Measurements from ENCODE around the gene FAM9C.
A peak's percentile ranks its signal among the peaks of the same experiment; 100 is the strongest.

FAM9C gene

GRCh38 chrX:13043938-13044337 is 482 bp downstream of the FAM9C start:
- H3K9me3 ChIP-seq (ENCODE audit: insufficient read depth, low read length): no peaks in the 10 kb centered on the region
- H3K4me2 ChIP-seq (ENCODE audit: low read length): no peak overlapping the region
- H3K4me3 ChIP-seq (ENCODE audit: low read length): no peak overlapping the region
- no peaks in the 10 kb centered on the region for H4K20me1 ChIP-seq (ENCODE audit: insufficient read depth, low read length)
- H3K79me2 ChIP-seq (ENCODE audit: low read length): no peaks in the 10 kb centered on the region
- H2AFZ ChIP-seq (ENCODE audit: low read depth, low read length): no peak overlapping the region
- TF ChIP-seq EZH2phosphoT487 (IDR thresholded peaks at IDR 0.05; ENCODE audit: low read depth): no peak
- TF ChIP-seq, protein P1, sequence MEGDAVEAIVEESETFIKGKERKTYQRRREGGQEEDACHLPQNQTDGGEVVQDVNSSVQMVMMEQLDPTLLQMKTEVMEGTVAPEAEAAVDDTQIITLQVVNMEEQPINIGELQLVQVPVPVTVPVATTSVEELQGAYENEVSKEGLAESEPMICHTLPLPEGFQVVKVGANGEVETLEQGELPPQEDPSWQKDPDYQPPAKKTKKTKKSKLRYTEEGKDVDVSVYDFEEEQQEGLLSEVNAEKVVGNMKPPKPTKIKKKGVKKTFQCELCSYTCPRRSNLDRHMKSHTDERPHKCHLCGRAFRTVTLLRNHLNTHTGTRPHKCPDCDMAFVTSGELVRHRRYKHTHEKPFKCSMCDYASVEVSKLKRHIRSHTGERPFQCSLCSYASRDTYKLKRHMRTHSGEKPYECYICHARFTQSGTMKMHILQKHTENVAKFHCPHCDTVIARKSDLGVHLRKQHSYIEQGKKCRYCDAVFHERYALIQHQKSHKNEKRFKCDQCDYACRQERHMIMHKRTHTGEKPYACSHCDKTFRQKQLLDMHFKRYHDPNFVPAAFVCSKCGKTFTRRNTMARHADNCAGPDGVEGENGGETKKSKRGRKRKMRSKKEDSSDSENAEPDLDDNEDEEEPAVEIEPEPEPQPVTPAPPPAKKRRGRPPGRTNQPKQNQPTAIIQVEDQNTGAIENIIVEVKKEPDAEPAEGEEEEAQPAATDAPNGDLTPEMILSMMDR (IDR thresholded peaks at IDR 0.05; ENCODE audit: low read depth, low read length): no peak
- no peaks in the 10 kb centered on the region for H3K27me3 ChIP-seq (ENCODE audit: low read depth, low read length)
- no peak overlapping the region for H3K27ac ChIP-seq (ENCODE audit: low read length)
- no peak overlapping the region for H3K9ac ChIP-seq (ENCODE audit: low read length)
- H3K4me1 ChIP-seq (ENCODE audit: low read length): 0 out of 2 replicates have a peak, but pooled peaks cover 4% of the 10 kb centered on the region
- no peaks in the 10 kb centered on the region for H3K36me3 ChIP-seq (replicated peaks; ENCODE audit: low read depth, low read length)

- Histone ChIP-seq H4K20me1 (ENCODE audit: insufficient read depth, low read length) (no peaks in the 10 kb centered on the region), H3K36me3 (replicated peaks; ENCODE audit: low read depth, low read length) (no peaks in the 10 kb centered on the region), H3K4me2 (ENCODE audit: low read length) (no peak overlapping the region), H3K27me3 (ENCODE audit: low read depth, low read length) (no peaks in the 10 kb centered on the region), H3K9ac (ENCODE audit: low read length) (no peak overlapping the region), H3K9me3 (ENCODE audit: insufficient read depth, low read length) (no peaks in the 10 kb centered on the region), H2AFZ (ENCODE audit: low read depth, low read length) (no peak overlapping the region), H3K79me2 (ENCODE audit: low read length) (no peaks in the 10 kb centered on the region), H3K27ac (ENCODE audit: low read length) (no peak overlapping the region), H3K4me1 (ENCODE audit: low read length) (0 out of 2 replicates have a peak, but pooled peaks cover 4% of the 10 kb centered on the region), H3K4me3 (ENCODE audit: low read length) (no peak overlapping the region)
- TF ChIP-seq EZH2phosphoT487 (IDR thresholded peaks at IDR 0.05; ENCODE audit: low read depth): no peak
- TF ChIP-seq, protein P1 (IDR thresholded peaks at IDR 0.05; ENCODE audit: low read depth, low read length): no peak
Measured at GRCh38 chrX:13043138-13043537, 1.3 kb downstream of the FAM9C start.

GRCh38 chrX:13036896-13037295 is 7.5 kb downstream of the FAM9C start:
- Histone ChIP-seq H3K27me3 (ENCODE audit: low read depth, low read length) (no peaks in the 10 kb centered on the region), H3K36me3 (replicated peaks; ENCODE audit: low read depth, low read length) (no peaks in the 10 kb centered on the region), H3K27ac (ENCODE audit: low read length) (no peak overlapping the region), H3K4me2 (ENCODE audit: low read length) (no peak overlapping the region), H3K4me3 (ENCODE audit: low read length) (no peak overlapping the region), H4K20me1 (ENCODE audit: insufficient read depth, low read length) (no peaks in the 10 kb centered on the region), H3K9ac (ENCODE audit: low read length) (no peak overlapping the region), H3K4me1 (ENCODE audit: low read length) (peaks cover 16% of the 10 kb centered on the region), H3K79me2 (ENCODE audit: low read length) (no peaks in the 10 kb centered on the region), H2AFZ (ENCODE audit: low read depth, low read length) (no peak overlapping the region), H3K9me3 (ENCODE audit: insufficient read depth, low read length) (no peaks in the 10 kb centered on the region)
- TF ChIP-seq, protein P1 (IDR thresholded peaks at IDR 0.05; ENCODE audit: low read depth, low read length): no peak
- TF ChIP-seq EZH2phosphoT487 (IDR thresholded peaks at IDR 0.05; ENCODE audit: low read depth): no peak

GRCh38 chrX:13033193-13033592 is 11.2 kb downstream of the FAM9C start:
- peaks cover 37% of the 10 kb centered on the region for H3K4me1 ChIP-seq (ENCODE audit: low read length)
- H3K27ac ChIP-seq (ENCODE audit: low read length): no peak overlapping the region
- no peak overlapping the region for H3K4me3 ChIP-seq (ENCODE audit: low read length)
- TF ChIP-seq EZH2phosphoT487 (IDR thresholded peaks at IDR 0.05; ENCODE audit: low read depth): no peak
- TF ChIP-seq, protein P1 (IDR thresholded peaks at IDR 0.05; ENCODE audit: low read depth, low read length): no peak
- H3K27me3 ChIP-seq (ENCODE audit: low read depth, low read length): no peaks in the 10 kb centered on the region
- no peaks in the 10 kb centered on the region for H3K79me2 ChIP-seq (ENCODE audit: low read length)
- no peak overlapping the region for H3K9ac ChIP-seq (ENCODE audit: low read length)
- H3K36me3 ChIP-seq (replicated peaks; ENCODE audit: low read depth, low read length): no peaks in the 10 kb centered on the region
- peak overlapping the region; percentile 16 for H3K4me2 ChIP-seq (ENCODE audit: low read length)
- no peaks in the 10 kb centered on the region for H3K9me3 ChIP-seq (ENCODE audit: insufficient read depth, low read length)
- no peak overlapping the region for H2AFZ ChIP-seq (ENCODE audit: low read depth, low read length)
- no peaks in the 10 kb centered on the region for H4K20me1 ChIP-seq (ENCODE audit: insufficient read depth, low read length)

Measured in OCI-LY3 (cell line).